GM19463 (cell line): ENCODE results near the gene KRTAP9-7.
"Not testable (repeated sequence)": the region's sequence is repeated elsewhere in the genome, so short reads cannot be mapped to it uniquely, and the experiment has no call there.

ENCODE experiments used
- ATAC-seq: cut with Tn5 transposase; IDR thresholded peaks from one replicate; pipeline ENCODE4 v1.9.1; 2021; ENCODE audit warnings: mild to moderate bottlenecking, moderate library complexity; ENCODE audit not compliant: unreplicated experiment

The KRTAP9-7 gene

GRCh38 chr17:41271323-41271722 lies 4.2 kb upstream of the KRTAP9-7 start:
- not testable (repeated sequence) for ATAC-seq

GRCh38 chr17:41271858-41272257 lies 3.6 kb upstream of the KRTAP9-7 start:
- ATAC-seq = no peak

- ATAC-seq = no peak
These were observed 2.9 kb downstream of the KRTAP9-7 start for GRCh38 chr17:41278176-41278955.

- no peak for ATAC-seq
These were observed 8.5 kb downstream of the KRTAP9-7 start for GRCh38 chr17:41284043-41284442.

- ATAC-seq = no peak
These were observed 9.0 kb downstream of the KRTAP9-7 start for GRCh38 chr17:41284546-41284945.

- ATAC-seq = no peak
These were observed 11.6 kb downstream of the KRTAP9-7 start for GRCh38 chr17:41287050-41287449.

GRCh38 chr17:41294016-41294415 lies 18.5 kb downstream of the KRTAP9-7 start:
- no peak for ATAC-seq

GRCh38 chr17:41296846-41297245 lies 21.3 kb downstream of the KRTAP9-7 start:
- ATAC-seq = no peak

GRCh38 chr17:41298458-41299135 lies 23.1 kb downstream of the KRTAP9-7 start:
- no peak for ATAC-seq

- no peak for ATAC-seq
These were observed 25.8 kb downstream of the KRTAP9-7 start for GRCh38 chr17:41301204-41301790.

- ATAC-seq = no peak
These were observed 26.7 kb downstream of the KRTAP9-7 start, which contains the start of gene KRTAP29-1 for GRCh38 chr17:41301916-41302901. Gene KRTAP29-1, minus strand, starts transcription at chr17:41302851. Its CDS starts 0 bp downstream, at chr17:41302851.

- no peak for ATAC-seq
These were observed 27.5 kb downstream of the KRTAP9-7 start for GRCh38 chr17:41302981-41303380.

GRCh38 chr17:41304091-41304490 lies 28.6 kb downstream of the KRTAP9-7 start:
- ATAC-seq = no peak

GRCh38 chr17:41307647-41308046 lies 32.1 kb downstream of the KRTAP9-7 start:
- ATAC-seq = no peak

GRCh38 chr17:41308251-41308917 lies 32.9 kb downstream of the KRTAP9-7 start:
- ATAC-seq = peak; percentile 65

GRCh38 chr17:41308918-41309359 lies 33.4 kb downstream of the KRTAP9-7 start, which contains the start of gene KRTAP16-1:
Gene KRTAP16-1, minus strand, starts transcription at chr17:41309309. Its CDS starts 56 bp downstream, at chr17:41309253.
- peak; percentile 32 for ATAC-seq

- no peak for ATAC-seq
These were observed 35.6 kb downstream of the KRTAP9-7 start for GRCh38 chr17:41311111-41311510.

GRCh38 chr17:41315204-41315794 lies 39.8 kb downstream of the KRTAP9-7 start, which contains the start of gene KRTAP17-1:
Gene KRTAP17-1, minus strand, starts transcription at chr17:41315710. Its CDS starts 60 bp downstream, at chr17:41315650.
- ATAC-seq = no peak

- ATAC-seq = no peak
These were observed 40.4 kb downstream of the KRTAP9-7 start for GRCh38 chr17:41315814-41316445.
